GM18909 (cell line): ENCODE measurements around the gene PPP1R12B.

Experiments used
- ATAC-seq: cut with Tn5 transposase; IDR thresholded peaks from one replicate; pipeline ENCODE4 v1.9.1; 2021; ENCODE audit warnings: mild to moderate bottlenecking; ENCODE audit not compliant: unreplicated experiment, poor library complexity

Gene PPP1R12B

DNA sequence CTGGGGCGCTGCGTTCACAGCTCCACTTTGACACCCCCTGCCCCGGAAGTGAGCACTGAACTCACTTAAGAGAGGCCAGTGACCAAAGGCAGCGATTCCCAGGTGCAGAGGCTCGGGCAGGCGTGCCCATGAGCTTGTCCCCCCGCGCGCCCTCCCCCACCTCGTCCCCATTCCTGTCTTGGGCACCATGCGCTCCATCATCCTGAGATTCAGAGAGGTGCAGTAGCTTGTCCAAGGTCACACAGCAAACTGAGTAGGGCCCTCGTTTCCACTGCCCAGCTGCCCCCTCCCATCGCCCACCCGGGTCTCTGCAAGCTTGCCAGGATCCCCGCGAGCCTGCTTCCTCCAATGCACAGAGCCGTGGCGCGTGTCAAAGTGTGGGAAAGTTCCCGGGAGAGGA lies 293.7 kb downstream of the PPP1R12B start:
- no peak for ATAC-seq
